ENCODE measurements around the gene PTCH2.

GRCh38 chr1:44832056-44832705 is 10.9 kb downstream of the PTCH2 start:
- TF ChIP-seq, protein P1, sequence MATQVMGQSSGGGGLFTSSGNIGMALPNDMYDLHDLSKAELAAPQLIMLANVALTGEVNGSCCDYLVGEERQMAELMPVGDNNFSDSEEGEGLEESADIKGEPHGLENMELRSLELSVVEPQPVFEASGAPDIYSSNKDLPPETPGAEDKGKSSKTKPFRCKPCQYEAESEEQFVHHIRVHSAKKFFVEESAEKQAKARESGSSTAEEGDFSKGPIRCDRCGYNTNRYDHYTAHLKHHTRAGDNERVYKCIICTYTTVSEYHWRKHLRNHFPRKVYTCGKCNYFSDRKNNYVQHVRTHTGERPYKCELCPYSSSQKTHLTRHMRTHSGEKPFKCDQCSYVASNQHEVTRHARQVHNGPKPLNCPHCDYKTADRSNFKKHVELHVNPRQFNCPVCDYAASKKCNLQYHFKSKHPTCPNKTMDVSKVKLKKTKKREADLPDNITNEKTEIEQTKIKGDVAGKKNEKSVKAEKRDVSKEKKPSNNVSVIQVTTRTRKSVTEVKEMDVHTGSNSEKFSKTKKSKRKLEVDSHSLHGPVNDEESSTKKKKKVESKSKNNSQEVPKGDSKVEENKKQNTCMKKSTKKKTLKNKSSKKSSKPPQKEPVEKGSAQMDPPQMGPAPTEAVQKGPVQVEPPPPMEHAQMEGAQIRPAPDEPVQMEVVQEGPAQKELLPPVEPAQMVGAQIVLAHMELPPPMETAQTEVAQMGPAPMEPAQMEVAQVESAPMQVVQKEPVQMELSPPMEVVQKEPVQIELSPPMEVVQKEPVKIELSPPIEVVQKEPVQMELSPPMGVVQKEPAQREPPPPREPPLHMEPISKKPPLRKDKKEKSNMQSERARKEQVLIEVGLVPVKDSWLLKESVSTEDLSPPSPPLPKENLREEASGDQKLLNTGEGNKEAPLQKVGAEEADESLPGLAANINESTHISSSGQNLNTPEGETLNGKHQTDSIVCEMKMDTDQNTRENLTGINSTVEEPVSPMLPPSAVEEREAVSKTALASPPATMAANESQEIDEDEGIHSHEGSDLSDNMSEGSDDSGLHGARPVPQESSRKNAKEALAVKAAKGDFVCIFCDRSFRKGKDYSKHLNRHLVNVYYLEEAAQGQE (IDR thresholded peaks at IDR 0.05; ENCODE audit: insufficient replicate concordance, low read depth) = no peak
- TF ChIP-seq CTCF (IDR thresholded peaks at IDR 0.05; ENCODE audit: insufficient read depth, low read length) = no peak
- TF ChIP-seq POLR2AphosphoS5 (IDR thresholded peaks at IDR 0.05; ENCODE audit: low read depth) = no peak
- TF ChIP-seq SPI1 (IDR thresholded peaks at IDR 0.05; ENCODE audit: borderline replicate concordance, low read depth) = no peak
- TF ChIP-seq GABPA (IDR thresholded peaks at IDR 0.05; ENCODE audit: low read depth) = no peak

Measured in HL-60 (cell line).